GM23338 (cell line): ENCODE measurements around the gene TRNP1.

Experiments used
- CREB1 ChIP-seq: fragments of 250-450 bp; sonication (Bioruptor Pico); IDR thresholded peaks from 2 replicates; pipeline ENCODE4 v1.5.0; 2020; ENCODE audit warnings: low read depth, mild to moderate bottlenecking, moderate library complexity
- JUNB ChIP-seq: IDR thresholded peaks from one replicate; pipeline ENCODE4 v1.6.1; 2016; ENCODE audit warnings: antibody characterized with exemption; ENCODE audit not compliant: unreplicated experiment
- TF ChIP-seq, protein P1 (sequence below), 2 experiments: fragments of 200-600 bp in 1 of 2; sonication (generic) in 1 of 2; conservative IDR thresholded peaks; 2 replicates each; pipeline versions ENCODE4 v1.5.1 to v1.6.1; 2016 to 2017; ENCODE audit warnings: antibody characterized with exemption in 2 of 2, low read depth in 2 of 2, mild to moderate bottlenecking in 2 of 2, moderate library complexity in 1 of 2

DNA sequence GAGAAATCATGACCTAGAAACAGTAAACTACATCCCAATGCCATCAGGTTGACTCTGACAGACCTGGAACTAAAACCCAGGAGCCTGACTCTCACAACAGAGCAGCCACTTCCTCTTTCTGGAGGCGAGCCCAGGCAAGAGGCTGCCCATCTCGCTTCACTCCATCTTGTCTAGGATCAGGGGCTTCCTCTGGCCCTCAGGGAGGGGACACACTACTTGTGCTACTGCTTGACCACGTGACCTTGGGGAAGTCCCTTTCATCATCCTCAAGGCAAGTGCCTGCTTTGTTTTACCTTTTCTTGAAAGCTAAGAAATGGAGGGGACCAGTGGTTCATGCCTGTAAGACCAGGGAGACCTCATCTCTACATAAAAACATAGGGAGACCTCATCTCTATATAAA, 21.8 kb downstream of the TRNP1 start:
- TF ChIP-seq JUNB (no peak), CREB1 (no peak)
- TF ChIP-seq, protein P1, sequence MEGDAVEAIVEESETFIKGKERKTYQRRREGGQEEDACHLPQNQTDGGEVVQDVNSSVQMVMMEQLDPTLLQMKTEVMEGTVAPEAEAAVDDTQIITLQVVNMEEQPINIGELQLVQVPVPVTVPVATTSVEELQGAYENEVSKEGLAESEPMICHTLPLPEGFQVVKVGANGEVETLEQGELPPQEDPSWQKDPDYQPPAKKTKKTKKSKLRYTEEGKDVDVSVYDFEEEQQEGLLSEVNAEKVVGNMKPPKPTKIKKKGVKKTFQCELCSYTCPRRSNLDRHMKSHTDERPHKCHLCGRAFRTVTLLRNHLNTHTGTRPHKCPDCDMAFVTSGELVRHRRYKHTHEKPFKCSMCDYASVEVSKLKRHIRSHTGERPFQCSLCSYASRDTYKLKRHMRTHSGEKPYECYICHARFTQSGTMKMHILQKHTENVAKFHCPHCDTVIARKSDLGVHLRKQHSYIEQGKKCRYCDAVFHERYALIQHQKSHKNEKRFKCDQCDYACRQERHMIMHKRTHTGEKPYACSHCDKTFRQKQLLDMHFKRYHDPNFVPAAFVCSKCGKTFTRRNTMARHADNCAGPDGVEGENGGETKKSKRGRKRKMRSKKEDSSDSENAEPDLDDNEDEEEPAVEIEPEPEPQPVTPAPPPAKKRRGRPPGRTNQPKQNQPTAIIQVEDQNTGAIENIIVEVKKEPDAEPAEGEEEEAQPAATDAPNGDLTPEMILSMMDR (conservative IDR thresholded peaks at IDR 0.05; ENCODE audit: low read depth in 2 of 2): no peak
